Measurements from ENCODE around the gene TPSB2.

DNA sequence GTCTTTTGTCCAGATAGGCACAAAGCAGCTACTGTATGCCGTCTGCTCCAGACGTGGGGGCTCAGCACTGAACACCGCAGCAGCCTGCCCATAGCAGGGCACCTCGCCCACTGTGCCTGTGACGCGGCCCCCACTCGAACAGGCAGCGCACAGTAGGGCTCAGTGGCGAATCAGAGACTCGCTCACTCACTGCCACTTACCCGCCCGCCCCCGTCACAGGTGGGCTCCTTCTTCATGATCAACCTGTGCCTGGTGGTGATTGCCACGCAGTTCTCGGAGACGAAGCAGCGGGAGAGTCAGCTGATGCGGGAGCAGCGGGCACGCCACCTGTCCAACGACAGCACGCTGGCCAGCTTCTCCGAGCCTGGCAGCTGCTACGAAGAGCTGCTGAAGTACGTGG, 28.5 kb downstream of the TPSB2 start:
- TF ChIP-seq, protein P1, sequence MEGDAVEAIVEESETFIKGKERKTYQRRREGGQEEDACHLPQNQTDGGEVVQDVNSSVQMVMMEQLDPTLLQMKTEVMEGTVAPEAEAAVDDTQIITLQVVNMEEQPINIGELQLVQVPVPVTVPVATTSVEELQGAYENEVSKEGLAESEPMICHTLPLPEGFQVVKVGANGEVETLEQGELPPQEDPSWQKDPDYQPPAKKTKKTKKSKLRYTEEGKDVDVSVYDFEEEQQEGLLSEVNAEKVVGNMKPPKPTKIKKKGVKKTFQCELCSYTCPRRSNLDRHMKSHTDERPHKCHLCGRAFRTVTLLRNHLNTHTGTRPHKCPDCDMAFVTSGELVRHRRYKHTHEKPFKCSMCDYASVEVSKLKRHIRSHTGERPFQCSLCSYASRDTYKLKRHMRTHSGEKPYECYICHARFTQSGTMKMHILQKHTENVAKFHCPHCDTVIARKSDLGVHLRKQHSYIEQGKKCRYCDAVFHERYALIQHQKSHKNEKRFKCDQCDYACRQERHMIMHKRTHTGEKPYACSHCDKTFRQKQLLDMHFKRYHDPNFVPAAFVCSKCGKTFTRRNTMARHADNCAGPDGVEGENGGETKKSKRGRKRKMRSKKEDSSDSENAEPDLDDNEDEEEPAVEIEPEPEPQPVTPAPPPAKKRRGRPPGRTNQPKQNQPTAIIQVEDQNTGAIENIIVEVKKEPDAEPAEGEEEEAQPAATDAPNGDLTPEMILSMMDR (conservative IDR thresholded peaks at IDR 0.05; ENCODE audit: low read depth, low read length): no peak
- TF ChIP-seq EZH2 (IDR thresholded peaks at IDR 0.05; ENCODE audit: borderline replicate concordance, low read depth, low read length, poor library complexity, severe bottlenecking): no peak

Measured in A673 (cell line).